Ishikawa (cell line): ENCODE data around the gene RALGPS1.

Experiments
- CEBPB ChIP-seq: IDR thresholded peaks from 2 replicates; pipeline ENCODE4 v1.6.1; 2012
- CREB1 ChIP-seq: IDR thresholded peaks from 2 replicates; pipeline ENCODE4 v1.6.1; 2012; ENCODE audit warnings: low read depth
- EGR1 ChIP-seq: IDR thresholded peaks from 2 replicates; pipeline ENCODE4 v1.6.1; 2012
- EP300 ChIP-seq: IDR thresholded peaks from 2 replicates; pipeline ENCODE4 v1.6.1; 2012; ENCODE audit warnings: borderline replicate concordance
- FOXM1 ChIP-seq: IDR thresholded peaks from 2 replicates; pipeline ENCODE4 v1.6.1; 2012; ENCODE audit warnings: low read depth, borderline replicate concordance
- NFIC ChIP-seq: IDR thresholded peaks from 2 replicates; pipeline ENCODE4 v1.6.1; 2012
- RAD21 ChIP-seq: IDR thresholded peaks from 2 replicates; pipeline ENCODE4 v1.6.1; 2012; ENCODE audit warnings: low read depth
- TAF1 ChIP-seq: IDR thresholded peaks from 2 replicates; pipeline ENCODE4 v1.6.1; 2012; ENCODE audit warnings: low read depth, mild to moderate bottlenecking
- TCF12 ChIP-seq: IDR thresholded peaks from 2 replicates; pipeline ENCODE4 v1.6.1; 2012; ENCODE audit warnings: low read depth
- TEAD4 ChIP-seq: IDR thresholded peaks from 2 replicates; pipeline ENCODE4 v1.6.1; 2012
- YY1 ChIP-seq: IDR thresholded peaks from 2 replicates; pipeline ENCODE4 v1.6.1; 2012; ENCODE audit warnings: low read depth
- ZBTB7A ChIP-seq: IDR thresholded peaks from 2 replicates; pipeline ENCODE4 v1.6.1; 2012; ENCODE audit warnings: low read depth
- TF ChIP-seq, protein P1 (sequence below): IDR thresholded peaks from 2 replicates; pipeline ENCODE4 v1.6.1; 2012; ENCODE audit warnings: low read depth, mild to moderate bottlenecking
- TF ChIP-seq, protein P2 (sequence below): IDR thresholded peaks from 2 replicates; pipeline ENCODE4 v1.6.1; 2012
- TF ChIP-seq, protein P3 (sequence below): IDR thresholded peaks from 2 replicates; pipeline ENCODE4 v1.6.1; 2012

The RALGPS1 gene

DNA sequence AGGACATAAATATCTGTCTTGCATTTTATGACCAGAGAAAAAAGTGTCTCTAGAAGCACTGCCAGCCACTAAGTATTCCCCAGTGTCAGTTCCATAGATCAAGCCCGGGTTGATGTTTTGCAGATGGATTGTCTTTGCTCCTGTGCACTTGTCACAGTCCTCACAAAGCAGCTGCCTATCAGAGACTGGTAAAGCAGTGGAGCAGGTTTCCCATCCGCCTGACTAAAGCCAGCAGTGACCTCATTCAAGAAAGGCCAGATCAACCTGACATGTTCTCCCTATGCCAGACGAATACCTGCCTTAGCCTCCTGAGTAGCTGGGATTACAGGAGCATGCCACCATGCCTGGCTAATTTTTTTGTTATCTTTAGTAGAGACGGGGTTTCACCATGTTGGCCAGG lies 323.2 kb downstream of the RALGPS1 start:
- TF ChIP-seq TEAD4: no peak
- no peak for TF ChIP-seq CEBPB
- TF ChIP-seq TAF1: no peak

DNA sequence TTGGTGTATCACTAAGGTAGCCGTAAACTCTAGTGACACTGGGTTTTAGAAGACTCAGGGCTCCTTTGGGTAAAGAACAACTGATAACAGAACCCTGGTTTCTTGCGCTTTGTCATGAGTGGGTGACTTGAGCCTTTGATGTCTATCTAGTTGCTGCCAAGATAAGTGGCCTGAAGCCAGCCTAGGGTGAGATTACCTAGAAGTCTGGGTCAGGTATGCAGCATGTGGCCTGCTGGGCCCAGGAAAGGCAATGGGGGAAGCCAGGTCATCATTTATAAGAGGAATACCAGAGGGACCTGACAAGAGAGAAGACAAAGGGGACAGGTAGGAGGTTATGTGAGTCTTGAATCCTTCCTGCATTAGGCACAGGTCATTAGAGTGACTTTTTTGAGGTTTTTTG lies 326.8 kb downstream of the RALGPS1 start:
- TF ChIP-seq EP300 (no peak), TAF1 (no peak), FOXM1 (no peak), EGR1 (no peak), NFIC (no peak), ZBTB7A (no peak), RAD21 (no peak), CREB1 (no peak)
- TF ChIP-seq, protein P1, sequence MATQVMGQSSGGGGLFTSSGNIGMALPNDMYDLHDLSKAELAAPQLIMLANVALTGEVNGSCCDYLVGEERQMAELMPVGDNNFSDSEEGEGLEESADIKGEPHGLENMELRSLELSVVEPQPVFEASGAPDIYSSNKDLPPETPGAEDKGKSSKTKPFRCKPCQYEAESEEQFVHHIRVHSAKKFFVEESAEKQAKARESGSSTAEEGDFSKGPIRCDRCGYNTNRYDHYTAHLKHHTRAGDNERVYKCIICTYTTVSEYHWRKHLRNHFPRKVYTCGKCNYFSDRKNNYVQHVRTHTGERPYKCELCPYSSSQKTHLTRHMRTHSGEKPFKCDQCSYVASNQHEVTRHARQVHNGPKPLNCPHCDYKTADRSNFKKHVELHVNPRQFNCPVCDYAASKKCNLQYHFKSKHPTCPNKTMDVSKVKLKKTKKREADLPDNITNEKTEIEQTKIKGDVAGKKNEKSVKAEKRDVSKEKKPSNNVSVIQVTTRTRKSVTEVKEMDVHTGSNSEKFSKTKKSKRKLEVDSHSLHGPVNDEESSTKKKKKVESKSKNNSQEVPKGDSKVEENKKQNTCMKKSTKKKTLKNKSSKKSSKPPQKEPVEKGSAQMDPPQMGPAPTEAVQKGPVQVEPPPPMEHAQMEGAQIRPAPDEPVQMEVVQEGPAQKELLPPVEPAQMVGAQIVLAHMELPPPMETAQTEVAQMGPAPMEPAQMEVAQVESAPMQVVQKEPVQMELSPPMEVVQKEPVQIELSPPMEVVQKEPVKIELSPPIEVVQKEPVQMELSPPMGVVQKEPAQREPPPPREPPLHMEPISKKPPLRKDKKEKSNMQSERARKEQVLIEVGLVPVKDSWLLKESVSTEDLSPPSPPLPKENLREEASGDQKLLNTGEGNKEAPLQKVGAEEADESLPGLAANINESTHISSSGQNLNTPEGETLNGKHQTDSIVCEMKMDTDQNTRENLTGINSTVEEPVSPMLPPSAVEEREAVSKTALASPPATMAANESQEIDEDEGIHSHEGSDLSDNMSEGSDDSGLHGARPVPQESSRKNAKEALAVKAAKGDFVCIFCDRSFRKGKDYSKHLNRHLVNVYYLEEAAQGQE: no peak

DNA sequence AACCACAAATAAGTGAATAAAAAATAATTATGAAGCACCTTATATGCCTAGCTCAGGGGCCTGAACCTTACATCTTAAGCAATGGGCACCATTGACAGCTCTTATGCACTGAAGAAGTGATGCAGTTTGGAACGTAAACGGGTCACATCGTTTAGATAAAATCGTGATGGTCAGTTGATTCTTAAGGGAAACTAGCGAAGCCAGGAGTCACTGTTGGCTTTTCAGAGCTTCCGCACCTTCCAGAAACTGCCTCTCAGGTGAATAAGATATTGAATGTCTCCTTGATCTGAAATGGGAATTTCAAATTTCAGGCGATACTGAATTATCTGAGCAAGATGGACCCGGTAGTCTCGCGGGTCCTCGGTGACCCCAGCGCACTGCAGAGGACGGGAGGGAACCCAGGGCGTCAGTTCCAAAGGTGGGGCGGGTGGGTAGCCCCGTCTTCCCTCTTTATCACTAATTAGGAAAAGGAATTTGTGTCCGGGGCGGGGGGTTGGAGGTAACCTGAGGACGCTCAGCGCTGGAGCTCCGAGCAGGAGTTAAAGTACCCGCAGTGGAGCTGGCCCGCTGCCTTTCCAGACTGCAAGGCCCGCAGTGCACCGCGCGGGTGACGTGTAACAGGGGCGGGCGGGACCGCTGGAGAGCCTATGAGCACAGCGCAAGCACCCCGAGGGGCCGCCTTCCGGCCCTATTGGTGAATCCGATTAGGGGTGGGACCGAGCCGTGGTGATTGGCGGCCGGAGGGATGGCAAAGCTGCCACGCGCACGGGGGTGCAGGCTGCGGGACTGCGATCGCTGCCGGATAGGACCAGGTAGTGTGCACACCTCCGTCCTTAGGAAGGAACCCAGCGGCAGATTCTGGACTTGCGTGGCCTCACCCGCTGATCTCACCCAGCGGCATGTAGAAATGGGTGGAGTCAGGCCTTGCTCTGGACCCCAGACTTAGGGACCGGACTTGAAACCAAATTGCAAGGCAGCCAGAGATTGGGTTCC lies 330.3 kb downstream of the RALGPS1 start:
- TF ChIP-seq, protein P2, sequence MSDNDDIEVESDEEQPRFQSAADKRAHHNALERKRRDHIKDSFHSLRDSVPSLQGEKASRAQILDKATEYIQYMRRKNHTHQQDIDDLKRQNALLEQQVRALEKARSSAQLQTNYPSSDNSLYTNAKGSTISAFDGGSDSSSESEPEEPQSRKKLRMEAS: peak; percentile 73
- TF ChIP-seq EGR1 (no peak), CEBPB (no peak), CREB1 (peak; percentile 91), EP300 (no peak), TCF12 (no peak), ZBTB7A (no peak), TAF1 (peak; percentile 61; the same call in 1 of the 2 replicates), RAD21 (no peak), NFIC (no peak), FOXM1 (no peak)
- TF ChIP-seq, protein P3, sequence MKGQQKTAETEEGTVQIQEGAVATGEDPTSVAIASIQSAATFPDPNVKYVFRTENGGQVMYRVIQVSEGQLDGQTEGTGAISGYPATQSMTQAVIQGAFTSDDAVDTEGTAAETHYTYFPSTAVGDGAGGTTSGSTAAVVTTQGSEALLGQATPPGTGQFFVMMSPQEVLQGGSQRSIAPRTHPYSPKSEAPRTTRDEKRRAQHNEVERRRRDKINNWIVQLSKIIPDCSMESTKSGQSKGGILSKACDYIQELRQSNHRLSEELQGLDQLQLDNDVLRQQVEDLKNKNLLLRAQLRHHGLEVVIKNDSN: no peak
- TF ChIP-seq, protein P1: no peak

DNA sequence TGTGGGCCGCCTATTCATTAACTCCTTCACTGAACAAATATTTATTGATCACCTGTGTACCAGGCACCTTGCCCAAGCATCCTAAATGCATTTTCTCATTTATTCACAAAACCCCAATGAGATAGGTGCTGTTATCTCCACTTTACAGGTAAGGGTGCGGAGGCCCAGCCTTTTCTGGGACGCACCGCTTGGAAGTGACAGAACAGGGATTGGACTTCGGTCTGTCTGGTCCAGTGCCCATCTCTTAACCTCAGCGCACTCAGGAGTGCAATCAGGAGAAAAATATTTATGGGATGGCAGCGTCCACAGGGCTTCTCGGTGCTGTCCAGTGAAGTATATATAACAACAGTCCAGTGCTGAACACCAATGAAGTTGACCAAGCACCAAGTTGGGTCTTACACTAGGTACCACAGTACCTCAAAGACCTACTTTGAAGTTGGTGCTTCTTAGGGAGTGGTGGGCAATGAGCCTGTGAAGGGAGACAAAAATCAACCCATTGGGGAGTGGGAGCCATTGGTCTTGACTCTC lies 331.1 kb downstream of the RALGPS1 start:
- no peak for TF ChIP-seq TAF1
- TF ChIP-seq YY1: no peak
- TF ChIP-seq, protein P2: no peak
- no peak for TF ChIP-seq TCF12
- TF ChIP-seq, protein P3: no peak
- no peak for TF ChIP-seq CREB1
- no peak for TF ChIP-seq CEBPB
- TF ChIP-seq FOXM1: no peak
- TF ChIP-seq NFIC: no peak
- TF ChIP-seq, protein P1: no peak
- no peak for TF ChIP-seq EP300
- no peak for TF ChIP-seq ZBTB7A
- TF ChIP-seq EGR1: no peak
- TF ChIP-seq TEAD4: no peak
